HepG2 (cell line): ENCODE results near the gene EIF4EBP3. TPM values are rescaled to one million over a fixed set of nuclear protein-coding genes. Genes with fewer than 3 reads are reported as not detected.

ENCODE experiments used
- ATAC-seq: fragments of 200-7000 bp; cut with Tn5 transposase; 3 replicates; pipeline ENCODE4 v1.9.1; 2020; ENCODE audit warnings: mild to moderate bottlenecking, moderate library complexity
- BruUV-seq: library from RNA; stranded (reverse); fragments of 400-500 nt; replicated peaks from 2 replicates; lab custom pipeline; 2021; lab: Mats Ljungman, UMichigan
- CTCF ChIA-PET: fragments of 300-600 bp; formaldehyde crosslinking; extraction: SDS; loops from one replicate; lab custom pipeline; 2021; ENCODE audit warnings: low total read pairs, inconsistent platforms, low intra/inter-chr PET ratio; lab: Yijun Ruan, JAX
- POLR2A ChIA-PET: fragments of 350-600 bp; sonication (Branson Sonifier 250); formaldehyde crosslinking; loops from one replicate; lab custom pipeline; 2020; ENCODE audit warnings: antibody characterized with exemption, inconsistent platforms; lab: Yijun Ruan, JAX
- DNase-seq: peaks from one replicate; pipeline ENCODE4 v3.0.0-alpha.2; 2015; ENCODE audit warnings: low spot score
- FAIRE-seq: peaks from 3 replicates; lab custom pipeline; 2011; peaks lifted over from hg19 to GRCh38; lab: Jason Lieb, UNC
- H2AFZ ChIP-seq: one replicate; pipeline ENCODE4 v1.6.1; 2011; ENCODE audit warnings: low read length, inconsistent platforms
- H3K27ac ChIP-seq: fragments of 300-600 bp; 3 replicates; pipeline ENCODE4 v1.8.0; 2011; ENCODE audit warnings: mixed run types, mild to moderate bottlenecking, mixed read lengths, low read length, inconsistent platforms; ENCODE audit not compliant: insufficient read depth; ENCODE audit errors: extremely low read length
- H3K27me3 ChIP-seq, 2 experiments: fragments of 200-600 bp in 1 of 2; 2 replicates in 1 of 2; 3 replicates in 1 of 2; pipeline versions ENCODE4 v1.6.0 to v1.8.0; 2011; ENCODE audit warnings: low read length in 2 of 2, mild to moderate bottlenecking in 2 of 2, moderate library complexity in 2 of 2, inconsistent platforms in 1 of 2; ENCODE audit not compliant: insufficient read depth in 2 of 2, control insufficient read depth in 1 of 2
- H3K36me3 ChIP-seq, 2 experiments: fragments of 200-600 bp in 1 of 2; replicated peaks in 1 of 2; 2 replicates in 1 of 2; 3 replicates in 1 of 2; pipeline versions ENCODE4 v1.5.1 to v1.8.0; 2011; ENCODE audit warnings: low read length in 2 of 2, inconsistent platforms in 1 of 2; ENCODE audit not compliant: insufficient read depth in 2 of 2, control insufficient read depth in 1 of 2
- H3K4me1 ChIP-seq: 2 replicates; pipeline ENCODE4 v1.5.1; 2012; ENCODE audit warnings: low read length, inconsistent platforms; ENCODE audit not compliant: insufficient read depth
- H3K4me2 ChIP-seq: 2 replicates; pipeline ENCODE4 v1.6.0; 2011; ENCODE audit warnings: low read depth, low read length, inconsistent platforms
- H3K4me3 ChIP-seq, 3 experiments: fragments of 200-600 bp in 1 of 3; sonication (generic), shearing (Covaris generic) in 1 of 3; replicated peaks in 1 of 3; 2 replicates each; pipeline ENCODE4 v1.5.1; 2011 to 2016; ENCODE audit warnings: low read length in 3 of 3, inconsistent platforms in 2 of 3, low read depth in 2 of 3, mild to moderate bottlenecking in 2 of 3, control low read depth in 1 of 3, mixed read lengths in 1 of 3; ENCODE audit not compliant: insufficient read depth in 1 of 3
- H3K79me2 ChIP-seq: one replicate; pipeline ENCODE4 v1.6.1; 2011; ENCODE audit warnings: low read length, inconsistent platforms; ENCODE audit not compliant: insufficient read depth
- H3K9ac ChIP-seq: 2 replicates; pipeline ENCODE4 v1.6.0; 2011; ENCODE audit warnings: mild to moderate bottlenecking, low read depth, low read length, inconsistent platforms; ENCODE audit not compliant: insufficient read depth
- H3K9me3 ChIP-seq: 2 replicates; pipeline ENCODE4 v1.5.1; 2012; ENCODE audit warnings: mild to moderate bottlenecking, low read length
- H4K20me1 ChIP-seq: 2 replicates; pipeline ENCODE4 v1.6.0; 2011; ENCODE audit warnings: inconsistent platforms, mild to moderate bottlenecking, low read length, moderate library complexity; ENCODE audit not compliant: insufficient read depth
- CC2D1A ChIP-seq: sonication (generic); formaldehyde crosslinking; IDR thresholded peaks from 2 replicates; pipeline ENCODE4 v1.8.1; 2023; ENCODE audit warnings: mild to moderate bottlenecking, missing genetic modification reagents
- FOXO1 ChIP-seq: sonication (generic); formaldehyde crosslinking; IDR thresholded peaks from 2 replicates; pipeline ENCODE4 v1.4.0; 2020; ENCODE audit warnings: missing genetic modification reagents
- MIXL1 ChIP-seq: IDR thresholded peaks from 2 replicates; pipeline ENCODE4 v1.6.1; 2016
- NFKBIZ ChIP-seq: IDR thresholded peaks from 2 replicates; pipeline ENCODE4 v1.6.1; 2018; ENCODE audit warnings: missing genetic modification reagents, missing compliant biosample characterization
- ZBTB42 ChIP-seq: sonication (generic); formaldehyde crosslinking; IDR thresholded peaks from 2 replicates; pipeline ENCODE4 v1.5.0; 2020; ENCODE audit warnings: mild to moderate bottlenecking, missing genetic modification reagents
- ZBTB8A ChIP-seq: sonication (generic); formaldehyde crosslinking; IDR thresholded peaks from 2 replicates; pipeline ENCODE4 v1.4.0; 2020; ENCODE audit warnings: mild to moderate bottlenecking, low read depth, missing genetic modification reagents, borderline replicate concordance
- ZNF333 ChIP-seq: sonication (generic); formaldehyde crosslinking; IDR thresholded peaks from 2 replicates; pipeline ENCODE4 v1.4.0; 2020; ENCODE audit warnings: mild to moderate bottlenecking, missing genetic modification reagents, borderline replicate concordance
- WGBS: methylation state at CpG from one replicate; pipeline ENCODE4 v1.1.6; 2017; ENCODE audit warnings: low lambda C conversion rate; 5-methylcytosine and 5-hydroxymethylcytosine counted together
- in situ Hi-C: cut with HindIII; loops from 2 replicates; pipeline ENCODE4 v1.10.0; 2017; ENCODE audit warnings: low pct_unique_long_range_greater_than_20kb; ENCODE audit not compliant: extremely low pct_ligation_motif_present
- intact Hi-C: fragments of 100-400 bp; cut with micrococcal nuclease; formaldehyde crosslinking; loops from one replicate; pipeline ENCODE4 v1.10.0; 2022; ENCODE audit not compliant: unreplicated experiment
- polyA plus RNA-seq, 8 experiments: library from polyadenylated mRNA; depleted of rRNA in 3 of 8; stranded (reverse) in 7 of 8; unstranded in 1 of 8; fragments of >200 nt; fragmentation: Illumina TruSeq in 4 of 8; extraction: Trizol in 4 of 8; gene quantifications; 2 replicates each; pipeline versions ENCODE4 v1.2.1 to v1.2.3, GENCODE V29; 2011 to 2016; ENCODE audit warnings: low read depth in 4 of 8, missing spikeins in 1 of 8, mixed read lengths in 1 of 8; ENCODE audit not compliant: insufficient read depth in 1 of 8
- total RNA-seq, 5 experiments: library from RNA; depleted of rRNA; stranded (reverse); fragments of >200 nt; fragmentation: Illumina TruSeq; extraction: Trizol; gene quantifications; 2 replicates each; pipeline ENCODE4 v1.2.3, GENCODE V29; 2016; ENCODE audit warnings: low read depth in 1 of 5
- TF ChIP-seq, protein P1 (sequence below): sonication (generic); formaldehyde crosslinking; IDR thresholded peaks from 2 replicates; pipeline ENCODE4 v1.5.0; 2020; ENCODE audit warnings: missing genetic modification reagents
- TF ChIP-seq, protein P2 (sequence below): sonication (generic); formaldehyde crosslinking; IDR thresholded peaks from 2 replicates; pipeline ENCODE4 v1.4.0; 2020; ENCODE audit warnings: missing genetic modification reagents
- TF ChIP-seq, protein P3 (sequence below): sonication (generic); formaldehyde crosslinking; conservative IDR thresholded peaks from 2 replicates; pipeline ENCODE4 v1.4.0; 2020; ENCODE audit warnings: missing genetic modification reagents

The EIF4EBP3 gene
- total and polyA plus RNA-seq, 2 of the 13 experiments (the other 11 are each of a cell fraction or from before 2014, with no cell fraction given): 0.61 to 1.7 TPM

DNA sequence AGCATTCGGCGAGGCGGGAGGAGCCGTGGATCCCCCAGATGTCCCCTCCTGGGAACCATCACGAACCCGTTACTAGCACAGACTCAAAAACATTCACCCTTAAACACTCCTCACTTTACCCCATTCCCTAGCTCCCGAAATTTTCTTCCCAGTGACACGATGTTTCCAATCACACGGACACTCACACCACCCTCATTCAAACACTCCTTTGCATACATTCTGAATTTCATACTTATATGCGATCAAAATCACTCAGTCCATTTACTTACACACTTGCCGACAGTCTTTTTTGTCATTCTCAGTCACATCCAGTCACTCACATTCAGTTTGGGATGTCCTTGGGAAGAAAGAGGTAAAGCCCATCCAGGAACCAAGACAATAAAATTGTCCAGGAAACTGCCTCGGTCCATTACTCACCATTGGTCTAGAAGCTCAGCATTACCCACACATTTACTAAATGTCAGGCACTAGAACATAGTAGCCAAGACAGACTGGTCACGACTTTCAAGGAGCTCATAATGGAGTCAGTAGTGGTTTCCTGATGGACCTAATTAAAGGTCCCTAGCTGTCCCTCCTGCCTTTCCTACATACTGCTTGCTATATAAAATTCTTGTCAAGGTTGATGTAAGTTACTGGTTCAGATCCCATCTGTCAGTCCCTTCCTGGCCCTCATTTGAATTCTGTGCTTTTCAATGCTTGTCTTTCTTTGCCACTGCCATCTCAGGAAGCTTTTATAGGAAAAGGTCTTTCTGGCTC, 17.7 kb downstream of the EIF4EBP3 start:
- ChIA-PET POLR2A (interaction anchor here (2.5 kb wide), 1 partner anchor 8 kb away, joined by 7 read pairs; the partner anchor contains the start of gene SRA1), CTCF (no interaction called here)
- in situ Hi-C loops (loop anchor here (10.0 kb wide), 1 partner anchor 160 kb away; no protein-coding TSS in a partner anchor), intact Hi-C loops (no loop called here)
- Histone ChIP-seq H2AFZ (no peak overlapping the region), H3K27me3 (peaks cover 0 to 5% of the 10 kb centered on the region in 2 experiments; a peak in 1 of 5 replicates), H4K20me1 (no peaks in the 10 kb centered on the region), H3K9ac (0 out of 2 replicates have a peak overlapping the region, but pooled peaks have one; percentile 54), H3K27ac (no peak overlapping the region), H3K79me2 (no peaks in the 10 kb centered on the region), H3K9me3 (no peaks in the 10 kb centered on the region), H3K4me3 (no peak overlapping the region), H3K4me2 (peak overlapping the region; percentile 90), H3K36me3 (no peaks in the 10 kb centered on the region), H3K4me1 (peaks cover 19% of the 10 kb centered on the region)
- no peak for FAIRE-seq
- no peak for DNase-seq
- 84% methylated on average over 13 of the region's 13 CpGs for WGBS
- TSS peak; percentile 63 for BruUV-seq
- no peak for ATAC-seq
- TF ChIP-seq, protein P1, sequence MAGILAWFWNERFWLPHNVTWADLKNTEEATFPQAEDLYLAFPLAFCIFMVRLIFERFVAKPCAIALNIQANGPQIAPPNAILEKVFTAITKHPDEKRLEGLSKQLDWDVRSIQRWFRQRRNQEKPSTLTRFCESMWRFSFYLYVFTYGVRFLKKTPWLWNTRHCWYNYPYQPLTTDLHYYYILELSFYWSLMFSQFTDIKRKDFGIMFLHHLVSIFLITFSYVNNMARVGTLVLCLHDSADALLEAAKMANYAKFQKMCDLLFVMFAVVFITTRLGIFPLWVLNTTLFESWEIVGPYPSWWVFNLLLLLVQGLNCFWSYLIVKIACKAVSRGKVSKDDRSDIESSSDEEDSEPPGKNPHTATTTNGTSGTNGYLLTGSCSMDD (CRISPR knock-in tag): no peak
- TF ChIP-seq NFKBIZ (CRISPR knock-in tag) (no peak), ZBTB8A (CRISPR knock-in tag) (no peak), ZBTB42 (CRISPR knock-in tag) (no peak), ZNF333 (no peak), MIXL1 (CRISPR knock-in tag) (no peak), CC2D1A (CRISPR knock-in tag) (no peak), FOXO1 (CRISPR knock-in tag) (no peak)
- TF ChIP-seq, protein P2, sequence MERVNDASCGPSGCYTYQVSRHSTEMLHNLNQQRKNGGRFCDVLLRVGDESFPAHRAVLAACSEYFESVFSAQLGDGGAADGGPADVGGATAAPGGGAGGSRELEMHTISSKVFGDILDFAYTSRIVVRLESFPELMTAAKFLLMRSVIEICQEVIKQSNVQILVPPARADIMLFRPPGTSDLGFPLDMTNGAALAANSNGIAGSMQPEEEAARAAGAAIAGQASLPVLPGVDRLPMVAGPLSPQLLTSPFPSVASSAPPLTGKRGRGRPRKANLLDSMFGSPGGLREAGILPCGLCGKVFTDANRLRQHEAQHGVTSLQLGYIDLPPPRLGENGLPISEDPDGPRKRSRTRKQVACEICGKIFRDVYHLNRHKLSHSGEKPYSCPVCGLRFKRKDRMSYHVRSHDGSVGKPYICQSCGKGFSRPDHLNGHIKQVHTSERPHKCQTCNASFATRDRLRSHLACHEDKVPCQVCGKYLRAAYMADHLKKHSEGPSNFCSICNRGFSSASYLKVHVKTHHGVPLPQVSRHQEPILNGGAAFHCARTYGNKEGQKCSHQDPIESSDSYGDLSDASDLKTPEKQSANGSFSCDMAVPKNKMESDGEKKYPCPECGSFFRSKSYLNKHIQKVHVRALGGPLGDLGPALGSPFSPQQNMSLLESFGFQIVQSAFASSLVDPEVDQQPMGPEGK: no peak
- TF ChIP-seq, protein P3, sequence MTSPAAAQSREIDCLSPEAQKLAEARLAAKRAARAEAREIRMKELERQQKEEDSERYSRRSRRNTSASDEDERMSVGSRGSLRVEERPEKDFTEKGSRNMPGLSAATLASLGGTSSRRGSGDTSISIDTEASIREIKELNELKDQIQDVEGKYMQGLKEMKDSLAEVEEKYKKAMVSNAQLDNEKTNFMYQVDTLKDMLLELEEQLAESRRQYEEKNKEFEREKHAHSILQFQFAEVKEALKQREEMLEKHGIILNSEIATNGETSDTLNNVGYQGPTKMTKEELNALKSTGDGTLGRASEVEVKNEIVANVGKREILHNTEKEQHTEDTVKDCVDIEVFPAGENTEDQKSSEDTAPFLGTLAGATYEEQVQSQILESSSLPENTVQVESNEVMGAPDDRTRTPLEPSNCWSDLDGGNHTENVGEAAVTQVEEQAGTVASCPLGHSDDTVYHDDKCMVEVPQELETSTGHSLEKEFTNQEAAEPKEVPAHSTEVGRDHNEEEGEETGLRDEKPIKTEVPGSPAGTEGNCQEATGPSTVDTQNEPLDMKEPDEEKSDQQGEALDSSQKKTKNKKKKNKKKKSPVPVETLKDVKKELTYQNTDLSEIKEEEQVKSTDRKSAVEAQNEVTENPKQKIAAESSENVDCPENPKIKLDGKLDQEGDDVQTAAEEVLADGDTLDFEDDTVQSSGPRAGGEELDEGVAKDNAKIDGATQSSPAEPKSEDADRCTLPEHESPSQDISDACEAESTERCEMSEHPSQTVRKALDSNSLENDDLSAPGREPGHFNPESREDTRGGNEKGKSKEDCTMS (CRISPR knock-in tag): no peak
